NCI-H2029 treated with DMSO at 0.1 percent for 48 hours (cell line): ENCODE results near the gene ZNF827.
A peak's percentile ranks its signal among the peaks of the same experiment; 100 is the strongest.

Source experiments
- DNase-seq: peaks from one replicate; lab custom pipeline; 2025; lab: John Stamatoyannopoulos, UW

The ZNF827 gene

DNA sequence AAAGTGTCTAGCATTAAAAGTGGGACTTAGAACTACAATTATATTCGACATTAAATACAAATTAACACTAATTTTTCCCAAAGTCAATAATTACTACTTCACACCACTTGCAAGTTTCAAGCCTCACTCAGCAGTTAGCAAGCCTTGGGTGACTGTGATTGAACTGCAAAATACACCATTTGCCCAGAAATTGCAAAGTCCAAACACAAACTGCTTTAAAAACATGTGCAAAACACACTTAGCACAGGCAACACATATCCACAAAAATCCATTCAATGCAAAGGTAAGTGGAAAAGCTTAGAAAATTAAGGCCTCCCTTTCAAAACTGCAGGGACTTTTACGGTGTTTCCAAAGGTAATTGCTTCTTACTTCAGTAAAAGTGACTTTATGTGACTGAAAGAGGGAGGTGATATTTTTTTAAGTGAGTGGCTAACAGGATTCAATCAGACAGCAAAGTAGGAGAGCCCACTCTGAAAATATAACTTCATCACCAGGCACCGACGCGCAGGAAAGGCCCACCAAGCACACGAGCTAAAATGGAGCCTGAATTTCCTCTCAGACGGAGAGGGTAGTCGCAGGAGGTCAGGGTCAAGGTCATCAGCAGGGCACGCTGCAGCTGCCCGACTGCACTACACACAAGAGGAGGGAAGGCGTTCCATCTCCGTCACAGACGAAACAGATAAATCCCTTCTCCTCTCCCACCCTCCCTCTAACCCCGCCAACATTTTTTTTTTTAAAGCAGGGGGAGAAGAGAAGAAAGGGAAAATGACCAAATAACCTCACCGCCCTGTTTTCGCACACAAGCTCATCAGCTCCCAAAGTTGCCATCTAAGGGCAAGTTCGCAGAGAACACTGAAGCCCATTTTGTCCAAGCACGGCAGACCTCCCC is 3.1 kb downstream of the ZNF827 start:
- DNase-seq, result no peak

DNA sequence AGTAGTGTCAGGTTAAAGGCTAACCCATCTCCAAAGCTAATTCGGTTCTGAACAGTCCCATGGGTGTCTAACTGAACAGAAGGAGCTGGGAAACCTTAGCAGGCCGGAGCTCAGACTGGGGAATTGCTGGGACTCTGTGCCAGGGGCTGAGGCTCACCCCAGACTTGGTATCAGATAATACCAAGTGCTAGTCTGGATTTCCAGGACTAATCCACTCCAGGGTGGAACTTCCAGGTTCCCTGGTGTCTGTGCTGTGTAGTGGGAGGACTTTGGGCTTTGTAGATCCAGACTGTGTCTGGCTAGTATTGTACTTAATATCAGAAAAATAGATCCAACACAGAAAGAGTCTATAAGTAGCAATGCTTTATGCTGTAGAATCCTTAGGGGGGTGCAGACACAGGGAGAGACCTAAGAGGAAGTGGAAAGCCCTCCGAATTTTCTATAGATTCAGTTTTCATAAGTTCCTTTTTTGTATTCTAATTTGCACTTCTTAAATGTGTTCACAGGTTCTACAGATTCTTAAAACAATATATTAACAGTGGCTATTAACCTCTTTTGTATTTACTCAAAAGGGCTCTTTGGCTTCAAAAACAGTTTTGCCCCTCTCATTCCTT is 4.1 kb downstream of the ZNF827 start:
- no peak for DNase-seq

DNA sequence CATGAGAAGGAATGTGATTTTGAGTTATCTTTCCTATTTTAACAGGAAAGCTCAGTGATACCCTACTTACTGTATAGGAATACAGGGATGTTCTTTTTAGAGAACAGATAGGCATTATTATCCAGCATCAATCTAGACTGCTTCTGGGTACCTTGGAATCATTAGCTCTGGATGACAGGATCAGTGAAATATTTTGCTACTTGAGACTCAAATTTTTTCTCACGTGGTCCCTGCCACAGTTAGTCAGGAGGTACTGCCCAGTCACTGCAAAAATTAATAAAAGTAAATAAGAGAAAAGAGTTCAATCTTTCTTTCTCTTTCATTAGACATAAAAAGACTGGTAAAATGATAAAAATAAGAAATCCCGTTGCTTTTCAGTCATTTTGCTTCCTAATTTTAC is 5.5 kb downstream of the ZNF827 start:
- no peak for DNase-seq

DNA sequence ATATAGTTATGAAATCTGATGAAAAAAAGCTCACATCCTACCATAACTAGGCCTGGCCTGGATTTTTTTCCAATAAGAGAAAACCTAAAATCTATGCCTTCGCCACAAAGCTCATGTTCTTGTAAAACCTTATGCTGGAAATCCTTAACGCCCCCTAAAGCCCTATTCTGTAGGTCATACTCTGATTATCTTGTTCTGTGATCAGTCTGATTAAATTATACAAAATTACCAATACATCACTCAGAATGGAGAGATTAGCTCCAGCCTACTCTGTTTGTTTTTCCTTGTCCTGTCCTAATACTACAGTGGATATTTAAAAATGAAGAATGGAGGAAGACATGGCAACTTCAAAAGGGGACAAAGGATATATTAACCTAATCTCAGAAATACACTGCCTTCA is 7.2 kb downstream of the ZNF827 start:
- DNase-seq, result no peak

DNA sequence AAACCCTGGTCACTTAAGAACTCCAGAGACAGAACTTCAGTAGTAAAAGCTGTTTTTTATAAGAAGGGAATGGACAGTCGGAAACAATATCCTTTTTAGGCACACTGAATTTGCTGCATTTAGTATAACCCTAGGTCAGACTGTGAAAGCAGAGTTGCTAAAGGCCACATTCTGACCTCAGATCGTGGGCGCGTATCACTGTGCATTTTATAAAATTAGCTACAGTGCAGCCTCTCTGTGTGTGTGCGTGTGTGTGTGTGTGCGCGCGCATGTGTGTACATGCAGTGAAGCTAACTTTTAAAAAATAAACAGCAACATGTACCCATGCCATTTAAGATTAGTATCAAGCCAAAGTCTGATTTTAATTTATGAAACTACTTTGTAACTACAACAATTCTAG is 8.0 kb downstream of the ZNF827 start:
- DNase-seq, result no peak

DNA sequence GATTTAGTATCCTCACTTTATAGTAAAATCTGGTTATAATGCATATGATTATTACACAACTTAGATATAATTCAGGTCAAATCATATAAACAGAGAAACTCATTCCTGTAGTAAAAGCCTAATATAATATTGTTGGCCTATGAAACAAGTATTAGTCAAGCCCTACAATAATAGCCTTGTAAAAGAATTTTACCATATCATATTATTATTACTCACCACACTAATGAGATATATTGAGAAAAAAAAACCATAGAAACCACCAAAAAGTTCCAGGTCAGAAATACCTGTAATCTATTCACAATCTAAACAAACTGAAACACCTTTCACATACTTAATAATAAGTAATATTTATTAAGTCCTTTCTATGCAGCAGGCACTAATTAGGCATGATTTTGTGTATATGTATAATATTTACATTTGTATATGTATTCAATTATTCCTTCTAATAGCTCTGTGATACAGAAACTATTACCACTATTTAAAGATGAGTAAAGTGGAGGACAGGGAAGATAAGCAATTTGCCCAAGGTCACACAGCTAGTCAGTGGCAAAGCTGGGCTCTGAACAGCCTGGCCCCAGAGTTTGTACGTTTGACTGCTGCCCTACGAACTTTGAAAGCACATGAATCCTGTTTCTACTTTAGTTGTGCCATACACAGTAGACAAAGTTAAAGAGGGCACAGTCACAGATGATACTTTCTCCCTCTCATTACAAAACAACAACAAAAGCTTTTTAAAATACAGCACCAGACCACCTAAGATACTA is 9.0 kb downstream of the ZNF827 start:
- no peak for DNase-seq

DNA sequence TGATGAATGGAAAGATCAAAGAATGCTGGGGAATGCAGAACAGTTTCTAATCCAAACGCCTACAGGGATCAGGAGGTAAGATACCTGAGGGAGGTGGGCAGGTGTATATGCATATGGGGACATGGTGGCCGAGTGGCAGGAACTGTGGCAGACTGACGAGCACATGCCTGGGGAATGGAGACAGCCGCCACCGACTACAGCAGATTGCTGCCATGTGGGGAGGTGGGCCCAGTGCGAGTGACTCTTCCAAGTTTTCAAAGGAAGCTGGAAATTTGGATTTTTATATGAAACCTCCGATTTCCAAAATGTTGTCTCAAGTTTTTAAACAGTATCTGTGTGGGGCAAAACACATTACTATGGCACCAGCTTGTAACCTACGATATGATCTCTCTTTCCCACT is 9.9 kb downstream of the ZNF827 start:
- DNase-seq, result no peak

DNA sequence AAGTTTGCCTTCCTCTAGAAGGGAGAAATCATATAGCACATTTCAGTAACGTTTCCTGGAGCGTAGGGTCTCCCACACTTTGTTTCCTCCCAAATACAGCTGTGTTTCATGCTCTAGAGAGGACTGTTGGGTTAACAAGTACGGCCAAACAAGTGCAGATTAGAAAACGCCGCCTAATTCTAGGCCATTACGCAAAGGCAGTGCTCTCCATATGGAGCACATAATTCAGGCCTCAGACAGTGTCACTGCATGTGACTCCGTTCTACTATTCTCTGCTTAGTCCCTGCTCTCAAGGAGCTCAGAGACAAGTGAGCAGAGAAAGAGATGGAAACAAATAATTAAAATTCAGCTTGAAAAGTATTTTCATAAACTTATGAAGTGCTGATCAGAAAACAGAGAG is 11.6 kb downstream of the ZNF827 start:
- no peak for DNase-seq

DNA sequence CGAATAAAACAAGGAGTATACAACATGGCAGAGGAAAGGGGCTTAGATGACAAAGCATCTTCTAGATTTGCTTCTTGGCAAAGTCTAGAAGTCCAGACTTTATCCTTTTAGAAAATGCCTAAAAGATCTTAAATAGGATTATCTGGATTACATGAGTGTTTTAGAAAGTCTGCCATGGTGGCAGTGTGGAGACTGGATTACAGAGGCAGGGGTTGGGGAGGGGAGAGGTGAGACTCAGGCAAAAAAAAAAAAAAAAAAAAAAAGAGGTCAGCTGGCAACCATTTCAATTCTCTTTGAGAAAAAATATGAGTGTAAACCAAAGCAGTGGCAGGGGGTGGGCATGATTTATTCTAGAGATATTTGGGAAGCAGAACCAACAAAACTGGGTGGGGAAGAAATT is 17.4 kb downstream of the ZNF827 start:
- DNase-seq, result no peak

DNA sequence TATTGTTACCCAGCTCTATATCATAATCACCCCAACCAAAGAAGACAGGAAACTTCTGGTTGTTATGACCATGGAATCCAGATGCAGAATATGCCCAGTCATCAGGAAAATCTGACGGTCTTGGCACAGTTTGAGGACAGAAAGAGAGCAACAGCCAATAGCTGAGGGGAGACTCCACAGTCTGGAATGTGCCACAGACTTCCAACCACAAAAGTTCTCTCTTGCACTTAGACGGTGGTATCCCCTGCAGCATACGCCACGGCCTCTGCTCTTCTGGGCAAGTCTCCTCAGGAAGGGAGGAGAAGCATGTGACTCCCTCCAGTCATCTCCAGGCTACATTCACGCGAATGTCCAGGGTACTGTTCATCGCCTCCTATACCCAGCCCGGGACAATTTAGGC is 18.4 kb downstream of the ZNF827 start:
- DNase-seq, result no peak

DNA sequence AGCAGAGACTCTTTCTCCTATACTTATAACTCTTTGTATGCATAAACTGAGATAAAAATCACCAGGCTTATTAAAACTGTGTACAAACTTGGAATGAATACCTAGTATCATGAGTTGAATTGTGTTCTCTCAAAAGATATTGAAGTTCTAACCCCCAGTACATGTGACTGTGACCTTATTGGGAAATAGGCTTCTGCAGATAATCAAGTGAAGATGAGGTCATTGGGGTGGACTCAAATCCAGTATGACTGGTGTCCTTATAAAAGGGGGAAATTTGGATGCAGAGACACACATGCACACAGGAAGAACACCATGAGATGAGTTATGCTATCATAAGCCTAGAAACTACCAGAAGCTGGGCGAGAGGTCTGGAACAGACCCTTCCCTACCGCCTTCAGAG is 26.2 kb downstream of the ZNF827 start:
- no peak for DNase-seq

DNA sequence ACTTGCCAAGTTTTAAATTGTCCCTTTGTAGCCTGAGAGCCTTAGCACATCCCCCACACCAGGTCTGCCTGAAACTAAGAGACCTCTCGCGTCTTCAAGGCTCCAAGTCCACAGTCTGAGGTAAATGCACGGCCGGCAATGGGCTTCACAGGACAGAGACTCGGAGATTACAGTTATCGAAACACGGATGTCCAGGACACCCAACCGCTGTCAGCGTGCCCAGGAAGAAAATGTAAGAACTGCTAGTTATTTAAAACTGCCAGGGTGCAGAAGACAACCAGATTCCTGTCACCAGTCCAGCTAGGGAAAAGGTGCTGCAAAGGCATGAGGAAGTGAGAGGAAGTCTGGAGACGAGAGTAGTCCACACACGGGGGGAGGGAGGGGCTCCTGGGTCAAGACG is 28.9 kb downstream of the ZNF827 start:
- no peak for DNase-seq

DNA sequence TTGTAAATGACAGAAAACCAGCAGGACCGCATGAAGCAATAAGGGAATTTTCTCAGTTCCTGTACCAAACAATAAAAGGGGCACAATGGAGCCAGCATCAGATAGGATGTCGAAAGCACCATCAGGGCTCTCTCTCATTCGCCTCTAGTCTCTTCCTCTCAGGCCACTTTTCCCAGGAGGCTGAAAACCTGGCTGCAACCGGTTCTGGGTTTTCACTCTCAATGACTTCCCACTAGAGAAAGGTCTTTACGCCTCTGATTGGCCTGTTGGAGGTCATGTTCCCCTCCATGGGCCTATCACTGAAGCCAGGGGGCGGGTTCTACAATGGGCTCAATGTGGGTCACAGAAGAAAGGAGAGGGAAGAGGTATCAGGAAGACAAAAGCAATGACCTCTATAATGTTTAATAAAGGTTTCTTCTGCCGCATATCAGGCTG is 29.3 kb downstream of the ZNF827 start:
- peak; percentile 41 for DNase-seq

DNA sequence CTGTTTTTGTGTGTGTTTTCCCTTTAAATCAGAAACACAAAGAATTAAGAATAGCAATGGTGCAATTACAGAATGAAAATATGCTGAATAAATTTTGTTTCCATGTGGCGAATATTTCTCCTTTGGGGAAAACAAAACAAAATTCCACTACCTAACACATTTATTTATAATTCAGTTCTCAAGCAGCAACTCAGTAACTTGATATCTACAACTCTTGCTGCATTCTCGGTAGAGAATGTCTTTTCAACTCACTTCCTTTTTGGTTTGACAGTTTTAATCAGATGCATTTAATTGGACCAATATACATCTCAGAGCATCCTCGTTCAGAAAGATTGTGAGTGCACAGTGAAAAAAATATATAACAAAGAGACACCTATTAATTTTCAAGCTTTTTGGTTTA is 30.8 kb downstream of the ZNF827 start:
- DNase-seq, result no peak

DNA sequence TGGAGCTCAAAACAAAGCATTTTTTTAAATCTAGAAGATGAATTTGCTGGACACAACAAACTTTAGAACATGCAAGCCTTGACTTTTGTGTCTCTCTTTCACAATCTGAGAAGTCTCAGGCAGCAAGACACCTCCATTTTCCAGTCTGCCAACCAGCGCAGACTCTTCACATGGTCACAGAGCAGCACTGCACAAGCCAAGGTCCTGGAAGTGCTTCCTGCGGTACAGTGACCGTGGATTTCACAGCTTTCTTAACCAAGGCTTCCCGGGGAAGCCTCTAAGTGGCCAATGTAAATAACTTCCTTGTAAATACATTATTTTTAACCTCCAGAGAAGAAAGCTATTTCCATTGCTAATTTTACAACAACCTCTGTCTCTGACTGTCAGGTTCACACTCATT is 31.2 kb downstream of the ZNF827 start:
- no peak for DNase-seq

DNA sequence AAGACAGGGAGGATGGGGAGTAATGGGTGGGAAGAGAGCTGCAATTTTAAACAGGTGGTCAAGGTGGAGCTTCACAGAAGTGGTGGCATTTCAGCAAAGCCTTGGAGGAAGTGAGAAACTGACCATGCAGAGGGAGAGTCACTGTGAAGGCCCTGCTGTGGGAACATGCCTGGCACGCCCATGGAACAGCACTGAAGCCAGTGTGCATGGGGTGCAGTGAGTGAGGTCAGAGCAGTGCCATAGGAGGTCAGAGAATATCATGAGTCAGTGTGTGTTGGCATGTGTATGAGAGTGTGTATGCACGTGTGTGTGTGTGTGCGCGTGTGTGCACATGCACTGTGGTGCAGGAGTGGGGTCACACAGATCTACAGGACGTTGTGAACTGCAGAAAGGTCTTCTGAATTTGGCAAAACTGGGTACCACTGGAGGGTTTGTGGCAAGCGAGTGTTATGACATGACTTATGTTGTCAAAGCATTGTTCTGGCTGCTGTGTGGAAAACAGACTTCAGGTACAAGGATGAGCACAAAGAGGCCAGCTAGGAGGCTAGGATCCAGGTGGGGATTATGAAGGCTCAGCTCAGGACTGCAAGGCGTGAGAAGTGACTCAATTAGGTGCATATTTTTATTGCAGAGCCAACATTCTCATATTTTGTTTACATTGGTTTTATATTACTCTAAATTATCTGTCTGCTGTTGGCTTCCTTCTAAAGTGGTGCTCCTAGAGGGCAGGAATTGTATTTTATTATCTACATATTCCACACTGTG is 34.0 kb downstream of the ZNF827 start:
- peak; percentile 14 for DNase-seq

DNA sequence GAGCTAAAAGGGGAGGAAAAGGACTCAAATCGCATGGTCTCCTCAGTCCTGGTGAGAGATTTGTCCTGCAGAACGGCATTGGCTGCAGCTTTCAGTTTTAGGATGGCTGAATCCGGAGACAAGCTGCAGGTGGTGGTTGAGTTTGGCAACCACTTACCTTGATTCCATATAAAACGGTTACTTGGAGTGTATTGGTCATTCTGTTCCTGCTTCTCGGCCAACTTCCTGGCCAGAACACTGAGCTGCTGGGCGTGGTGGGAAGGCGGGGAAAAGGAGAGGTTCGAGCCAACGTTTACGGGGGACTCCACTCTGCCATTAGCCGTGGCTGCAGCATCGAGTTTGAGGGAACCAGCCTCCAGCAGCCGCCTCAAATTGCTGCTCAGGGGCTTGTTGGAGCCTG is 36.1 kb downstream of the ZNF827 start:
- no peak for DNase-seq

DNA sequence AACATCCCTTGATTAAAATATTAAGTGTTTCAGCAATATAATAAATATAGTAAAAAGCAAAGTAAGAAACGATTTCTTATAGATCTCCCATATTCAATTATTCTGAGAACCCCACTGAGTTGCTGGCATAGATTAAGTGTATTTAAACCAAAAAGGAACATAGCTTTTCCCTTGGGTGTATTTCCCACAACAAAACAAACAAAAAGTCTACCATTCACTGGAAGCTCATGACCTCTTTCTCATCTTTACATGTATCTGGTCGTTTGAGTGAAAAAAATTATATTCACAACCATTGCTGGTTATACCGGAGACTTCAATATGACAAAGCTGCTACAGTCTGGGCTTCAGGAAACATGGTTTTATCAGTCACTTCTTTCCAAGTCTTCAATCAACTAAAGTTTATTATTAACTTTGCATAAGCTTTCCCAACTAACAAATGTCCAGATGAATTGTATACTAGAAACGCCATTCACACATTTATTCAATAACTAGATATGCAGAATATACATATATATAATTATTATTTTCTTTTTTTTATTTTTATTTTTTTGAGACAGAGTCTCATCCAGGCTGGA is 38.6 kb downstream of the ZNF827 start:
- DNase-seq, result no peak

DNA sequence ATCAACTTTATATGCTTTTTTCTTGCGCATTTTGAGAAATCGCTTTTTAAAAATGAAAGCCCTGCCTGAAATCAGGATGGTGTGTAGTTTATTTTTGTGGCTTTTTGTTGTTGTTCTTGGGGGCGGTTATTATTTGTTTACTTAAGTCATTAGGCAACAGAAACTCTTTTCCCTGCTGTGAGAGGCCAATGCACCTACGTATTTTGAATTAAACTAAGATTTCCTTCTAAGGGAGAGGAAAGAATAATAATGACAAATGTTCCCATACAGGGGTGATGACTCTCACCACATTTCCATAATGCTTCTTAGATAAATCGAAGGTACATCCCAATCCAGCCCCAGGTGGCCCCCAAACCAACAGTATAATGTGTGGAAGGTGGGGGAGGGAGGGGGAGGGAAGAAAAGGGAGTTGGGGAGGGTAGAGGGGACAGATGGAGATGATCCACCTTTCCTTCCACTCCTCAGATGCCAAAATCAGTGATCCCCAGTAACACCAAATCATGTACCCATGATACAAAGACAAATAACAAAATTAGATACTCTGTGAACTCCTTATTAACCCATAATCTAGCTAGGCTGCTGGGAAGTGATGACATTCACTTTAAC is 39.6 kb downstream of the ZNF827 start:
- DNase-seq, result no peak

DNA sequence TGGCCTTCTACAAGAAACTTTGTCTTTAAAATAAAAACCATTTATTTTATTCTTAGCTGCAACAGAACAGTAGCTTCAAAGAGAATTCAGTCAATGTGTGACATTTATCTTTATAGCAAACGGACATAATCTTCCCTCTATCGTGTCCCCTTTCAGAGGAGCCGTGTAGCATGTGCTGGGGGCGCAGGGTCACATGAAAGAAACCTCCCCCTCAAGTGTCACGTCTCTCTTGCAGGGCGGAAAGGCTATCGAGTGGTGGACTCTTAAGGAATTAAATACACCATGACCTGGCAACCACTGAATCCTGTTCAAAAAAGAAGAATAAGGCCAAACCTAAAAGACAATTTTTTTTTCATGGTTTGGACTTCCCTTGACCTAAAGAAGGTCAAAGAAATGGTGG is 40.2 kb downstream of the ZNF827 start:
- DNase-seq, result no peak

DNA sequence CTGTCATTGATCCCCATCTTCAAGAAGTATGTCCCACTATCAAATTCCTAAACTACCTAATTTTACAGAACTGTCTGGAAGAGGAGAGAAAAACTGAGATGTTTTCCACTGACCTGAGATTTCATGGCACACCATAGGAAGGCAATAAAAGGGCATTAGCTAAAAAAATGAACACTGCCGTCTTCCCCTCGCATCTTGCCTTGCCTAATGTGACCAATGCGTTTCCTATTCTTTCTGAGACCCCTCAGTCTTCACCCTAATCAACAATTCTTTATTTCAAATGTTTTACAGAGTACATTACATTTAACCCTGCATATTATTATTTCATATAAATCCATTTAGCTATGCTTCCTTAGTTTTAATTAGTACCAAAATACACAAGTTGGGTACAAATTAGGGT is 43.6 kb downstream of the ZNF827 start:
- DNase-seq, result no peak
